GM12865 (cell line): ENCODE measurements around the gene AHDC1.

Experiments
- DNase-seq: peaks from one replicate; pipeline ENCODE4 v3.0.0; 2010; ENCODE audit warnings: low read depth
- H3K4me3 ChIP-seq: 2 replicates; pipeline ENCODE4 v1.5.1; 2011; ENCODE audit warnings: mild to moderate bottlenecking, low read depth, low read length, control low read depth
- CTCF ChIP-seq: IDR thresholded peaks from 2 replicates; pipeline ENCODE4 v1.5.1; 2011; ENCODE audit warnings: low read length, control low read depth, low read depth, inconsistent platforms; ENCODE audit not compliant: insufficient read depth; ENCODE audit errors: missing control alignments

AHDC1 gene

GRCh38 chr1:27551170-27551952 lies 52.6 kb downstream of the AHDC1 start:
- H3K4me3 ChIP-seq = no peak overlapping the region
- DNase-seq = no peak
- no peak for TF ChIP-seq CTCF

- DNase-seq = no peak
- no peak for TF ChIP-seq CTCF
- no peak overlapping the region for H3K4me3 ChIP-seq
These were observed 53.3 kb downstream of the AHDC1 start for GRCh38 chr1:27550510-27551169.

GRCh38 chr1:27549807-27550408 lies 54.0 kb downstream of the AHDC1 start:
- DNase-seq = no peak
- H3K4me3 ChIP-seq = no peak overlapping the region
- no peak for TF ChIP-seq CTCF

GRCh38 chr1:27548858-27549719 lies 54.9 kb downstream of the AHDC1 start:
- TF ChIP-seq CTCF = no peak
- H3K4me3 ChIP-seq = no peak overlapping the region
- no peak for DNase-seq

GRCh38 chr1:27548136-27548853 lies 55.6 kb downstream of the AHDC1 start:
- no peak overlapping the region for H3K4me3 ChIP-seq
- TF ChIP-seq CTCF = no peak
- no peak for DNase-seq
